Mammary epithelial cell (primary cell): ENCODE data around the gene SFR1.
"Not testable (repeated sequence)": the region's sequence is repeated elsewhere in the genome, so short reads cannot be mapped to it uniquely, and the experiment has no call there.

ENCODE experiments used
- EZH2 ChIP-seq: IDR thresholded peaks from 2 replicates; pipeline ENCODE4 v1.6.1; 2012; ENCODE audit warnings: low read length, inconsistent platforms, borderline replicate concordance
- TF ChIP-seq, protein P1 (sequence below), 2 donors: IDR thresholded peaks in 1 of 2; conservative IDR thresholded peaks in 1 of 2; 2 replicates each; pipeline ENCODE4 v1.5.1; 2011 to 2012; ENCODE audit warnings: inconsistent platforms in 2 of 2, low read length in 2 of 2, mild to moderate bottlenecking in 2 of 2, control low read depth in 1 of 2, low read depth in 1 of 2; ENCODE audit not compliant: insufficient read depth in 1 of 2; ENCODE audit errors: extremely low read depth in 1 of 2

DNA sequence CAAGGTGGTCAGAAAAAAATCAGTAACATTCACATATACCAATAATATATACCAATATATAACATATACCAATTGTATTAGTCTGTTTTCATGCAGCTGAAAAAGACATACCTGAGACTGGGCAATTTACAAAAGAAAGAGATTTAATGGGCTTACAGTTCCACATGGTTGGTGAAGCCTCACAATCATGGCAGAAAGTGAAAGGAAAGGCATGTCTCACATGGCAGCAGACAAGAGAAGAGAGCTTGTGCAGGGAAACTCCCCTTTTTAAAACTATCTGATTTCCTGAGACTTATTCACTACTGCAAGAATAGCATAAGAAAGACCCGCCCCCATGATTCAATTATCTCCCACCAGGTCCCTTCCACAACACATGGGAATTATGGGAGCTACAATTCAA, 52.2 kb downstream of the SFR1 start:
- TF ChIP-seq, protein P1, sequence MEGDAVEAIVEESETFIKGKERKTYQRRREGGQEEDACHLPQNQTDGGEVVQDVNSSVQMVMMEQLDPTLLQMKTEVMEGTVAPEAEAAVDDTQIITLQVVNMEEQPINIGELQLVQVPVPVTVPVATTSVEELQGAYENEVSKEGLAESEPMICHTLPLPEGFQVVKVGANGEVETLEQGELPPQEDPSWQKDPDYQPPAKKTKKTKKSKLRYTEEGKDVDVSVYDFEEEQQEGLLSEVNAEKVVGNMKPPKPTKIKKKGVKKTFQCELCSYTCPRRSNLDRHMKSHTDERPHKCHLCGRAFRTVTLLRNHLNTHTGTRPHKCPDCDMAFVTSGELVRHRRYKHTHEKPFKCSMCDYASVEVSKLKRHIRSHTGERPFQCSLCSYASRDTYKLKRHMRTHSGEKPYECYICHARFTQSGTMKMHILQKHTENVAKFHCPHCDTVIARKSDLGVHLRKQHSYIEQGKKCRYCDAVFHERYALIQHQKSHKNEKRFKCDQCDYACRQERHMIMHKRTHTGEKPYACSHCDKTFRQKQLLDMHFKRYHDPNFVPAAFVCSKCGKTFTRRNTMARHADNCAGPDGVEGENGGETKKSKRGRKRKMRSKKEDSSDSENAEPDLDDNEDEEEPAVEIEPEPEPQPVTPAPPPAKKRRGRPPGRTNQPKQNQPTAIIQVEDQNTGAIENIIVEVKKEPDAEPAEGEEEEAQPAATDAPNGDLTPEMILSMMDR (conservative IDR thresholded peaks at IDR 0.05 in 1 of 2, IDR thresholded peaks at IDR 0.05 in 1 of 2; ENCODE audit: extremely low read depth in 1 of 2, insufficient read depth in 1 of 2, low read depth in 1 of 2, low read length in 2 of 2), result not testable (repeated sequence)
- not testable (repeated sequence) for TF ChIP-seq EZH2
